Neural progenitor cell (in vitro differentiated cells): ENCODE data around the gene CSF1. TPM values are rescaled to one million over a fixed set of nuclear protein-coding genes. Genes with fewer than 3 reads are reported as not detected.
"Not testable (repeated sequence)": the region's sequence is repeated elsewhere in the genome, so short reads cannot be mapped to it uniquely, and the experiment has no call there.

ENCODE experiments used
- DNase-seq: peaks from one replicate; pipeline ENCODE4 v3.0.0-alpha.2; 2016; ENCODE audit warnings: low spot score
- H2AFZ ChIP-seq: fragments of 200-600 bp; sonication (generic); replicated peaks from 2 replicates; pipeline ENCODE4 v1.6.1; 2016; ENCODE audit warnings: antibody characterized with exemption
- H3F3A ChIP-seq: fragments of 200-600 bp; sonication (generic); 2 replicates; pipeline ENCODE4 v1.6.1; 2016; ENCODE audit warnings: antibody characterized with exemption, low read depth
- H3K27ac ChIP-seq: fragments of 200-600 bp; sonication (generic); 2 replicates; pipeline ENCODE4 v1.5.1; 2016; ENCODE audit warnings: mild to moderate bottlenecking
- H3K27me3 ChIP-seq: fragments of 200-600 bp; sonication (generic); 2 replicates; pipeline ENCODE4 v1.6.1; 2016; ENCODE audit warnings: mild to moderate bottlenecking, moderate library complexity
- H3K36me3 ChIP-seq: fragments of 200-600 bp; sonication (generic); 2 replicates; pipeline ENCODE4 v1.5.1; 2016
- H3K4me1 ChIP-seq: fragments of 200-600 bp; sonication (generic); 2 replicates; pipeline ENCODE4 v1.6.1; 2016; ENCODE audit warnings: mixed run types
- H3K4me2 ChIP-seq: fragments of 200-600 bp; sonication (generic); 2 replicates; pipeline ENCODE4 v1.6.1; 2016
- H3K4me3 ChIP-seq: fragments of 200-600 bp; sonication (generic); 2 replicates; pipeline ENCODE4 v1.5.1; 2016
- H3K79me2 ChIP-seq: fragments of 200-600 bp; sonication (generic); 2 replicates; pipeline ENCODE4 v1.6.1; 2016; ENCODE audit warnings: low read depth
- H3K9ac ChIP-seq: fragments of 200-600 bp; sonication (generic); 2 replicates; pipeline ENCODE4 v1.6.1; 2016
- H3K9me3 ChIP-seq: fragments of 200-600 bp; sonication (generic); 2 replicates; pipeline ENCODE4 v1.5.1; 2016; ENCODE audit warnings: low read depth
- H4K20me1 ChIP-seq: fragments of 200-600 bp; sonication (generic); 2 replicates; pipeline ENCODE4 v1.6.1; 2016; ENCODE audit warnings: low read depth
- H3K27ac Mint-ChIP-seq: 3 replicates; pipeline ENCODE4 v1.8.0; 2021; ENCODE audit warnings: mixed read lengths
- H3K27me3 Mint-ChIP-seq: 2 replicates; pipeline ENCODE4 v1.8.0; 2022; ENCODE audit warnings: low read depth, mild to moderate bottlenecking, inconsistent platforms, moderate library complexity, mixed read lengths; ENCODE audit not compliant: insufficient read depth
- H3K36me3 Mint-ChIP-seq: 3 replicates; pipeline ENCODE4 v1.8.0; 2021; ENCODE audit warnings: mixed read lengths
- H3K4me1 Mint-ChIP-seq: 3 replicates; pipeline ENCODE4 v1.8.0; 2021; ENCODE audit warnings: mixed read lengths
- H3K4me3 Mint-ChIP-seq: 3 replicates; pipeline ENCODE4 v1.8.0; 2021; ENCODE audit warnings: mild to moderate bottlenecking, moderate library complexity, mixed read lengths
- H3K9me3 Mint-ChIP-seq: 3 replicates; pipeline ENCODE4 v1.8.0; 2020; ENCODE audit warnings: mixed read lengths
- EZH2 ChIP-seq: fragments of 200-600 bp; sonication (generic); IDR thresholded peaks from 2 replicates; pipeline ENCODE4 v1.6.1; 2017; ENCODE audit warnings: antibody characterized with exemption, mild to moderate bottlenecking, moderate library complexity
- EZH2phosphoT487 ChIP-seq: fragments of 200-600 bp; sonication (generic); IDR thresholded peaks from 2 replicates; pipeline ENCODE4 v1.6.1; 2017; ENCODE audit warnings: antibody characterized with exemption
- total RNA-seq: library from RNA; depleted of rRNA; stranded (reverse); fragments of >200 nt; gene quantifications from 2 replicates; pipeline ENCODE4 v1.2.3, GENCODE V29; 2015; ENCODE audit warnings: low replicate concordance
- TF ChIP-seq, protein P1 (sequence below): fragments of 200-600 bp; sonication (generic); IDR thresholded peaks from 2 replicates; pipeline ENCODE4 v1.5.1; 2017; ENCODE audit warnings: antibody characterized with exemption, mild to moderate bottlenecking

Gene CSF1
- total RNA-seq, 1 donor from 2014 or later: 2.7 TPM

DNA sequence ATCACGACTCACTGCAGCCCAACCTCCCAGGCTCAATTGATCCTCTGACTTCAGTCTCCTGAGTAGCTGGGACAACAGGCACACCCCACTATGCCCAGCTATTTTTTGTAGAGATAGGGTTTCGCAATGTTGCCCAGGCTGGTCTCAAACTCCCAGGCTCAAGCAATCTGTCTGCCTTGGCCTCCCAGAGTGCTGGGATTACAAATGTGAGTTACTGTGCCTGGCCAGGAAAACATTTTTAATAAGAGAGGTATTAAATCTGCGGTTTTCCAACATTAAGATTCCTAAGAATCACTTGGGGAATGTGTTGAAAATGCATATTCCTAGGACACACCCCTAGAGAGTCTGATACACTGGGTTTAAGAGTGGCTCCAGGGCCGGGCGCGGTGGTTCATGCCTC is 8.7 kb downstream of the CSF1 start:
- Histone ChIP-seq H3K9ac (no peak overlapping the region), H3K79me2 (no peaks in the 10 kb centered on the region), H3K4me1 (no peaks in the 10 kb centered on the region), H3K27ac (no peak overlapping the region), H3K4me3 (no peak overlapping the region), H3F3A (no peaks in the 10 kb centered on the region), H3K36me3 (no peaks in the 10 kb centered on the region), H3K4me2 (no peak overlapping the region), H2AFZ (no peak overlapping the region), H4K20me1 (no peaks in the 10 kb centered on the region), H3K27me3 (no peaks in the 10 kb centered on the region), H3K9me3 (no peaks in the 10 kb centered on the region)
- Mint-ChIP-seq H3K4me3 (no peak overlapping the region), H3K27ac (no peak overlapping the region), H3K36me3 (peaks cover 39% of the 10 kb centered on the region), H3K9me3 (no peaks in the 10 kb centered on the region), H3K27me3 (peaks cover 7% of the 10 kb centered on the region), H3K4me1 (peaks cover 4% of the 10 kb centered on the region)
- TF ChIP-seq EZH2phosphoT487 (no peak), EZH2 (no peak)
- TF ChIP-seq, protein P1, sequence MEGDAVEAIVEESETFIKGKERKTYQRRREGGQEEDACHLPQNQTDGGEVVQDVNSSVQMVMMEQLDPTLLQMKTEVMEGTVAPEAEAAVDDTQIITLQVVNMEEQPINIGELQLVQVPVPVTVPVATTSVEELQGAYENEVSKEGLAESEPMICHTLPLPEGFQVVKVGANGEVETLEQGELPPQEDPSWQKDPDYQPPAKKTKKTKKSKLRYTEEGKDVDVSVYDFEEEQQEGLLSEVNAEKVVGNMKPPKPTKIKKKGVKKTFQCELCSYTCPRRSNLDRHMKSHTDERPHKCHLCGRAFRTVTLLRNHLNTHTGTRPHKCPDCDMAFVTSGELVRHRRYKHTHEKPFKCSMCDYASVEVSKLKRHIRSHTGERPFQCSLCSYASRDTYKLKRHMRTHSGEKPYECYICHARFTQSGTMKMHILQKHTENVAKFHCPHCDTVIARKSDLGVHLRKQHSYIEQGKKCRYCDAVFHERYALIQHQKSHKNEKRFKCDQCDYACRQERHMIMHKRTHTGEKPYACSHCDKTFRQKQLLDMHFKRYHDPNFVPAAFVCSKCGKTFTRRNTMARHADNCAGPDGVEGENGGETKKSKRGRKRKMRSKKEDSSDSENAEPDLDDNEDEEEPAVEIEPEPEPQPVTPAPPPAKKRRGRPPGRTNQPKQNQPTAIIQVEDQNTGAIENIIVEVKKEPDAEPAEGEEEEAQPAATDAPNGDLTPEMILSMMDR: no peak
- no peak for DNase-seq

DNA sequence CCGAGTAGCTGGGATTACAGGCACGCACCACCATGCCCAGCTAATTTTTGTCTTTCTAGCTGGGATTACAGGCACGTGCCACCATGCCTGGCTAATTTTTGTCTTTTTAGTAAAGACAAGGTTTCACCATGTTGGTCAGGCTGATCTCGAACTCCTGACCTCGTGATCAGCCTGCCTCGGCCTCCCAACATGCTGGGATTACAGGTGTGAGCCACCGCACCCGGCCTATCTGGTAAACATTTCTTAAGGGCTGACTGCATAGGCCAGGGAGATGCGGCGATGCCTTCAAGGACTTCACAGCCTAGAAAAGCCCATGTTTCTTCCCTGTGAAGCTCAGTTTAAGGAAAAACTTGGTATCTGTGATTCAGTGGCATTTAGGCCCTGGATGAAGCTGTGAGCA is 9.7 kb downstream of the CSF1 start:
- not testable (repeated sequence) for H3K4me1 Mint-ChIP-seq, H3K4me1 ChIP-seq, H3K27me3 Mint-ChIP-seq, DNase-seq, H3K9ac ChIP-seq, H4K20me1 ChIP-seq, H3K9me3 ChIP-seq, H3K79me2 ChIP-seq, H3K4me2 ChIP-seq, H3K27ac ChIP-seq, H3K4me3 Mint-ChIP-seq, H2AFZ ChIP-seq, H3K9me3 Mint-ChIP-seq, H3K27me3 ChIP-seq, H3K4me3 ChIP-seq, H3F3A ChIP-seq, H3K27ac Mint-ChIP-seq, H3K36me3 ChIP-seq
- H3K36me3 Mint-ChIP-seq: peaks cover 44% of the 10 kb centered on the region

GRCh38 chr1:109922326-109922725 is 11.7 kb downstream of the CSF1 start:
- Mint-ChIP-seq H3K9me3 (no peaks in the 10 kb centered on the region), H3K36me3 (peaks cover 54% of the 10 kb centered on the region), H3K4me3 (no peak overlapping the region), H3K27ac (no peak overlapping the region), H3K4me1 (peaks cover 5% of the 10 kb centered on the region), H3K27me3 (peaks cover 4% of the 10 kb centered on the region)
- Histone ChIP-seq H3K27ac (no peak overlapping the region), H3K36me3 (no peaks in the 10 kb centered on the region), H3K4me3 (no peak overlapping the region), H3K79me2 (no peaks in the 10 kb centered on the region), H4K20me1 (no peaks in the 10 kb centered on the region), H2AFZ (no peak overlapping the region), H3K4me1 (no peaks in the 10 kb centered on the region), H3K9me3 (no peaks in the 10 kb centered on the region), H3K4me2 (no peak overlapping the region), H3K27me3 (no peaks in the 10 kb centered on the region), H3F3A (no peaks in the 10 kb centered on the region), H3K9ac (no peak overlapping the region)
- TF ChIP-seq EZH2 (no peak), EZH2phosphoT487 (no peak)
- TF ChIP-seq, protein P1: no peak
- DNase-seq: no peak

DNA sequence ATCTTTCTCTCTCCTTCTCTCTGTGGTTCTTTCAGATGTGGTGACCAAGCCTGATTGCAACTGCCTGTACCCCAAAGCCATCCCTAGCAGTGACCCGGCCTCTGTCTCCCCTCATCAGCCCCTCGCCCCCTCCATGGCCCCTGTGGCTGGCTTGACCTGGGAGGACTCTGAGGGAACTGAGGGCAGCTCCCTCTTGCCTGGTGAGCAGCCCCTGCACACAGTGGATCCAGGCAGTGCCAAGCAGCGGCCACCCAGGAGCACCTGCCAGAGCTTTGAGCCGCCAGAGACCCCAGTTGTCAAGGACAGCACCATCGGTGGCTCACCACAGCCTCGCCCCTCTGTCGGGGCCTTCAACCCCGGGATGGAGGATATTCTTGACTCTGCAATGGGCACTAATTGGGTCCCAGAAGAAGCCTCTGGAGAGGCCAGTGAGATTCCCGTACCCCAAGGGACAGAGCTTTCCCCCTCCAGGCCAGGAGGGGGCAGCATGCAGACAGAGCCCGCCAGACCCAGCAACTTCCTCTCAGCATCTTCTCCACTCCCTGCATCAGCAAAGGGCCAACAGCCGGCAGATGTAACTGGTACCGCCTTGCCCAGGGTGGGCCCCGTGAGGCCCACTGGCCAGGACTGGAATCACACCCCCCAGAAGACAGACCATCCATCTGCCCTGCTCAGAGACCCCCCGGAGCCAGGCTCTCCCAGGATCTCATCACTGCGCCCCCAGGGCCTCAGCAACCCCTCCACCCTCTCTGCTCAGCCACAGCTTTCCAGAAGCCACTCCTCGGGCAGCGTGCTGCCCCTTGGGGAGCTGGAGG is 12.7 kb downstream of the CSF1 start:
- Mint-ChIP-seq H3K27me3 (peaks cover 3% of the 10 kb centered on the region), H3K36me3 (peaks cover 49% of the 10 kb centered on the region), H3K4me3 (no peak overlapping the region), H3K4me1 (peaks cover 5% of the 10 kb centered on the region), H3K9me3 (no peaks in the 10 kb centered on the region), H3K27ac (no peak overlapping the region)
- no peaks in the 10 kb centered on the region for H3K27me3 ChIP-seq
- H3K79me2 ChIP-seq: no peaks in the 10 kb centered on the region
- peak overlapping the region; percentile 49 for H3K4me2 ChIP-seq
- no peaks in the 10 kb centered on the region for H4K20me1 ChIP-seq
- peak; percentile 63 for DNase-seq
- peak overlapping the region; percentile 68 for H2AFZ ChIP-seq
- H3K4me1 ChIP-seq: no peaks in the 10 kb centered on the region
- no peaks in the 10 kb centered on the region for H3K36me3 ChIP-seq
- H3F3A ChIP-seq: no peaks in the 10 kb centered on the region
- no peak overlapping the region for H3K4me3 ChIP-seq
- TF ChIP-seq, protein P1: peak; percentile 69
- TF ChIP-seq EZH2phosphoT487: no peak
- no peaks in the 10 kb centered on the region for H3K9me3 ChIP-seq
- H3K9ac ChIP-seq: no peak overlapping the region
- no peak overlapping the region for H3K27ac ChIP-seq
